CD4-positive, alpha-beta T cell (primary cell): ENCODE measurements around the gene SLCO4A1. TPM values are rescaled to one million over a fixed set of nuclear protein-coding genes. Genes with fewer than 3 reads are reported as not detected.

Experiments used
- ATAC-seq: fragments of 200-7000 bp; cut with Tn5 transposase; one replicate; pipeline ENCODE4 v1.10.0; 2022; ENCODE audit warnings: mild to moderate bottlenecking; ENCODE audit not compliant: poor library complexity
- CTCF ChIA-PET: fragments of 350-600 bp; sonication (Branson Sonifier 250); formaldehyde crosslinking; loops from one replicate; lab custom pipeline; 2021; ENCODE audit warnings: antibody characterized with exemption, inconsistent platforms; lab: Charles Lee
- POLR2A ChIA-PET: fragments of 350-600 bp; sonication (Branson Sonifier 250); formaldehyde crosslinking; loops from one replicate; lab custom pipeline; 2021; ENCODE audit warnings: antibody characterized with exemption, inconsistent platforms; lab: Charles Lee
- DNase-seq, 14 experiments: peaks; one replicate each; pipeline ENCODE4 v3.0.0-alpha.2; 2013 to 2020; ENCODE audit warnings: mixed read lengths in 2 of 14
- H3K27ac ChIP-seq, 2 donors: one replicate each; pipeline versions ENCODE4 v1.5.1 to v1.7.0; 2013; ENCODE audit warnings: low read length in 2 of 2, low read depth in 1 of 2, mild to moderate bottlenecking in 1 of 2
- H3K27me3 ChIP-seq, 2 experiments: 1 replicate in 1 of 2; 2 replicates in 1 of 2; pipeline versions ENCODE4 v1.6.1 to v1.7.0; 2013; ENCODE audit warnings: low read length in 2 of 2, control low read depth in 1 of 2, mild to moderate bottlenecking in 1 of 2, moderate library complexity in 1 of 2; ENCODE audit not compliant: insufficient read depth in 2 of 2, control insufficient read depth in 1 of 2
- H3K36me3 ChIP-seq: one replicate; pipeline ENCODE4 v1.6.1; 2013; ENCODE audit warnings: low read length, control low read depth; ENCODE audit not compliant: insufficient read depth
- H3K4me1 ChIP-seq: one replicate; pipeline ENCODE4 v1.6.1; 2013; ENCODE audit warnings: low read length, control low read depth; ENCODE audit not compliant: insufficient read depth
- H3K4me3 ChIP-seq: one replicate; pipeline ENCODE4 v1.5.1; 2013; ENCODE audit warnings: mild to moderate bottlenecking, low read length, moderate library complexity
- H3K9me3 ChIP-seq, 2 experiments: 1 replicate in 1 of 2; 2 replicates in 1 of 2; pipeline versions ENCODE4 v1.6.1 to v1.7.0; 2013; ENCODE audit warnings: low read length in 2 of 2, mild to moderate bottlenecking in 2 of 2, control low read depth in 1 of 2, moderate library complexity in 1 of 2; ENCODE audit not compliant: control insufficient read depth in 1 of 2, insufficient read depth in 1 of 2
- H3K27ac Mint-ChIP-seq: one replicate; pipeline ENCODE4 v1.8.0; 2020; ENCODE audit warnings: mixed read lengths
- H3K27me3 Mint-ChIP-seq: one replicate; pipeline ENCODE4 v1.8.0; 2021; ENCODE audit warnings: mixed read lengths
- H3K36me3 Mint-ChIP-seq: one replicate; pipeline ENCODE4 v1.8.0; 2021; ENCODE audit warnings: low read depth, mixed read lengths
- H3K4me1 Mint-ChIP-seq: one replicate; pipeline ENCODE4 v1.8.0; 2021; ENCODE audit warnings: low read depth, mixed read lengths
- H3K4me3 Mint-ChIP-seq: one replicate; pipeline ENCODE4 v1.8.0; 2020; ENCODE audit warnings: mild to moderate bottlenecking, mixed read lengths
- H3K9me3 Mint-ChIP-seq: one replicate; pipeline ENCODE4 v1.8.0; 2020; ENCODE audit warnings: mixed read lengths
- CTCF ChIP-seq: fragments of 200-600 bp; IDR thresholded peaks from one replicate; pipeline ENCODE4 v1.8.0; 2022; ENCODE audit warnings: antibody characterized with exemption, mild to moderate bottlenecking
- intact Hi-C, 2 experiments: fragments of 100-400 bp; cut with DNase I in 1 of 2; cut with micrococcal nuclease in 1 of 2; formaldehyde crosslinking; loops; one replicate each; pipeline versions ENCODE4 v1.15.1 to v1.9.0; 2023 to 2025; cut with DNase I, micrococcal nuclease
- total RNA-seq, 174 experiments: library from RNA in 2 of 174; stranded (reverse) in 2 of 174; gene quantifications; one replicate each; pipeline ENCODE4 v1.2.3 and lab custom pipeline; 2021 to 2026

SLCO4A1 gene
- total RNA-seq, 2 experiments from 2014 or later, result 2.3 to 2.5 TPM

- Histone ChIP-seq H3K36me3 (no peaks in the 10 kb centered on the region), H3K9me3 (no peaks in the 10 kb centered on the region), H3K4me3 (no peak overlapping the region), H3K27ac (no peak overlapping the region), H3K4me1 (peaks cover 8% of the 10 kb centered on the region), H3K27me3 (peaks cover 0 to 7% of the 10 kb centered on the region in 2 experiments)
- no peaks in the 10 kb centered on the region for H3K9me3 Mint-ChIP-seq
- ChIA-PET POLR2A (no interaction called here), CTCF (interaction anchor here (0.7 kb wide), 1 partner anchor 19 kb away, joined by 3 read pairs; no protein-coding TSS in a partner anchor)
- ATAC-seq (no peak), DNase-seq (no peak)
- H3K4me3 Mint-ChIP-seq, result no peak overlapping the region
- TF ChIP-seq CTCF, result no peak
- no peaks in the 10 kb centered on the region for H3K36me3 Mint-ChIP-seq
- no peak overlapping the region for H3K27ac Mint-ChIP-seq
- H3K27me3 Mint-ChIP-seq, result peaks cover 25% of the 10 kb centered on the region
- intact Hi-C loops, result no loop called here
- no peaks in the 10 kb centered on the region for H3K4me1 Mint-ChIP-seq
Observed at GRCh38 chr20:62635232-62635631, 7.1 kb upstream of the SLCO4A1 start.

- Mint-ChIP-seq H3K36me3 (no peaks in the 10 kb centered on the region), H3K4me1 (no peaks in the 10 kb centered on the region), H3K27me3 (peaks cover 25% of the 10 kb centered on the region), H3K9me3 (no peaks in the 10 kb centered on the region), H3K27ac (no peak overlapping the region), H3K4me3 (no peak overlapping the region)
- intact Hi-C loops, result no loop called here
- no peak for TF ChIP-seq CTCF
- Histone ChIP-seq H3K4me3 (no peak overlapping the region), H3K36me3 (no peaks in the 10 kb centered on the region), H3K27me3 (peaks cover 0 to 7% of the 10 kb centered on the region in 2 experiments), H3K9me3 (no peaks in the 10 kb centered on the region), H3K27ac (no peak overlapping the region), H3K4me1 (peaks cover 8% of the 10 kb centered on the region)
- no peak for ATAC-seq
- CTCF ChIA-PET, result no interaction called here
- DNase-seq, result no peak
- POLR2A ChIA-PET, result no interaction called here
Observed at GRCh38 chr20:62635852-62636251, 6.5 kb upstream of the SLCO4A1 start.

GRCh38 chr20:62636446-62636845 is 5.9 kb upstream of the SLCO4A1 start:
- Histone ChIP-seq H3K9me3 (no peaks in the 10 kb centered on the region), H3K36me3 (no peaks in the 10 kb centered on the region), H3K4me3 (no peak overlapping the region), H3K27ac (no peak overlapping the region), H3K4me1 (peaks cover 12% of the 10 kb centered on the region), H3K27me3 (peaks cover 0 to 7% of the 10 kb centered on the region in 2 experiments)
- H3K27me3 Mint-ChIP-seq, result peaks cover 25% of the 10 kb centered on the region
- TF ChIP-seq CTCF, result no peak
- H3K4me1 Mint-ChIP-seq, result no peaks in the 10 kb centered on the region
- DNase-seq, result no peak
- ATAC-seq, result peak; percentile 74
- ChIA-PET POLR2A (interaction anchor here (1.0 kb wide), 1 partner anchor 158 kb away, joined by 4 read pairs; no protein-coding TSS in a partner anchor), CTCF (interaction anchor here (1.3 kb wide), 1 partner anchor 155 kb away, joined by 3 read pairs; no protein-coding TSS in a partner anchor)
- no peaks in the 10 kb centered on the region for H3K9me3 Mint-ChIP-seq
- intact Hi-C loops, result no loop called here
- no peaks in the 10 kb centered on the region for H3K36me3 Mint-ChIP-seq
- H3K4me3 Mint-ChIP-seq, result no peak overlapping the region
- no peak overlapping the region for H3K27ac Mint-ChIP-seq
